HepG2 (cell line): Measurements from ENCODE around the gene CSH1. TPM values are rescaled to one million over a fixed set of nuclear protein-coding genes. Genes with fewer than 3 reads are reported as not detected.
A peak's percentile ranks its signal among the peaks of the same experiment; 100 is the strongest.

Experiments
- ATAC-seq: fragments of 200-7000 bp; cut with Tn5 transposase; 3 replicates; pipeline ENCODE4 v1.9.1; 2020; ENCODE audit warnings: mild to moderate bottlenecking, moderate library complexity
- BruUV-seq: library from RNA; stranded (reverse); fragments of 400-500 nt; replicated peaks from 2 replicates; lab custom pipeline; 2021; lab: Mats Ljungman, UMichigan
- CTCF ChIA-PET: fragments of 300-600 bp; formaldehyde crosslinking; extraction: SDS; loops from one replicate; lab custom pipeline; 2021; ENCODE audit warnings: low total read pairs, inconsistent platforms, low intra/inter-chr PET ratio; lab: Yijun Ruan, JAX
- POLR2A ChIA-PET: fragments of 350-600 bp; sonication (Branson Sonifier 250); formaldehyde crosslinking; loops from one replicate; lab custom pipeline; 2020; ENCODE audit warnings: antibody characterized with exemption, inconsistent platforms; lab: Yijun Ruan, JAX
- DNase-seq: peaks from one replicate; pipeline ENCODE4 v3.0.0-alpha.2; 2015; ENCODE audit warnings: low spot score
- FAIRE-seq: peaks from 3 replicates; lab custom pipeline; 2011; peaks lifted over from hg19 to GRCh38; lab: Jason Lieb, UNC
- H2AFZ ChIP-seq: one replicate; pipeline ENCODE4 v1.6.1; 2011; ENCODE audit warnings: low read length, inconsistent platforms
- H3K27ac ChIP-seq: fragments of 300-600 bp; 3 replicates; pipeline ENCODE4 v1.8.0; 2011; ENCODE audit warnings: mixed run types, mild to moderate bottlenecking, mixed read lengths, low read length, inconsistent platforms; ENCODE audit not compliant: insufficient read depth; ENCODE audit errors: extremely low read length
- H3K27me3 ChIP-seq, 2 experiments: fragments of 200-600 bp in 1 of 2; 2 replicates in 1 of 2; 3 replicates in 1 of 2; pipeline versions ENCODE4 v1.6.0 to v1.8.0; 2011; ENCODE audit warnings: low read length in 2 of 2, mild to moderate bottlenecking in 2 of 2, moderate library complexity in 2 of 2, inconsistent platforms in 1 of 2; ENCODE audit not compliant: insufficient read depth in 2 of 2, control insufficient read depth in 1 of 2
- H3K36me3 ChIP-seq, 2 experiments: fragments of 200-600 bp in 1 of 2; replicated peaks in 1 of 2; 2 replicates in 1 of 2; 3 replicates in 1 of 2; pipeline versions ENCODE4 v1.5.1 to v1.8.0; 2011; ENCODE audit warnings: low read length in 2 of 2, inconsistent platforms in 1 of 2; ENCODE audit not compliant: insufficient read depth in 2 of 2, control insufficient read depth in 1 of 2
- H3K4me1 ChIP-seq: 2 replicates; pipeline ENCODE4 v1.5.1; 2012; ENCODE audit warnings: low read length, inconsistent platforms; ENCODE audit not compliant: insufficient read depth
- H3K4me2 ChIP-seq: 2 replicates; pipeline ENCODE4 v1.6.0; 2011; ENCODE audit warnings: low read depth, low read length, inconsistent platforms
- H3K4me3 ChIP-seq, 3 experiments: fragments of 200-600 bp in 1 of 3; sonication (generic), shearing (Covaris generic) in 1 of 3; replicated peaks in 1 of 3; 2 replicates each; pipeline ENCODE4 v1.5.1; 2011 to 2016; ENCODE audit warnings: low read length in 3 of 3, inconsistent platforms in 2 of 3, low read depth in 2 of 3, mild to moderate bottlenecking in 2 of 3, control low read depth in 1 of 3, mixed read lengths in 1 of 3; ENCODE audit not compliant: insufficient read depth in 1 of 3
- H3K79me2 ChIP-seq: one replicate; pipeline ENCODE4 v1.6.1; 2011; ENCODE audit warnings: low read length, inconsistent platforms; ENCODE audit not compliant: insufficient read depth
- H3K9ac ChIP-seq: 2 replicates; pipeline ENCODE4 v1.6.0; 2011; ENCODE audit warnings: mild to moderate bottlenecking, low read depth, low read length, inconsistent platforms; ENCODE audit not compliant: insufficient read depth
- H3K9me3 ChIP-seq: 2 replicates; pipeline ENCODE4 v1.5.1; 2012; ENCODE audit warnings: mild to moderate bottlenecking, low read length
- H4K20me1 ChIP-seq: 2 replicates; pipeline ENCODE4 v1.6.0; 2011; ENCODE audit warnings: inconsistent platforms, mild to moderate bottlenecking, low read length, moderate library complexity; ENCODE audit not compliant: insufficient read depth
- CEBPB ChIP-seq: IDR thresholded peaks from 2 replicates; pipeline ENCODE4 v1.6.1; 2011; ENCODE audit warnings: low read depth, low read length, improper control_type of control experiment, borderline replicate concordance
- ZFP41 ChIP-seq: sonication (generic); formaldehyde crosslinking; IDR thresholded peaks from 2 replicates; pipeline ENCODE4 v1.4.0; 2020; ENCODE audit warnings: mild to moderate bottlenecking, missing genetic modification reagents, borderline replicate concordance
- WGBS: methylation state at CpG from one replicate; pipeline ENCODE4 v1.1.6; 2017; ENCODE audit warnings: low lambda C conversion rate; 5-methylcytosine and 5-hydroxymethylcytosine counted together
- in situ Hi-C: cut with HindIII; loops from 2 replicates; pipeline ENCODE4 v1.10.0; 2017; ENCODE audit warnings: low pct_unique_long_range_greater_than_20kb; ENCODE audit not compliant: extremely low pct_ligation_motif_present
- intact Hi-C: fragments of 100-400 bp; cut with micrococcal nuclease; formaldehyde crosslinking; loops from one replicate; pipeline ENCODE4 v1.10.0; 2022; ENCODE audit not compliant: unreplicated experiment
- polyA plus RNA-seq, 8 experiments: library from polyadenylated mRNA; depleted of rRNA in 3 of 8; stranded (reverse) in 7 of 8; unstranded in 1 of 8; fragments of >200 nt; fragmentation: Illumina TruSeq in 4 of 8; extraction: Trizol in 4 of 8; gene quantifications; 2 replicates each; pipeline versions ENCODE4 v1.2.1 to v1.2.3, GENCODE V29; 2011 to 2016; ENCODE audit warnings: low read depth in 4 of 8, missing spikeins in 1 of 8, mixed read lengths in 1 of 8; ENCODE audit not compliant: insufficient read depth in 1 of 8
- small RNA-seq, 3 experiments: library from RNA; depleted of rRNA; stranded (forward); fragments of <200 nt; gene quantifications; one replicate each; pipeline ENCODE3, GENCODE V24; 2012; ENCODE audit warnings: low read depth in 2 of 3, low replicate concordance in 1 of 3; ENCODE audit not compliant: insufficient read length in 3 of 3, insufficient read depth in 2 of 3
- total RNA-seq, 5 experiments: library from RNA; depleted of rRNA; stranded (reverse); fragments of >200 nt; fragmentation: Illumina TruSeq; extraction: Trizol; gene quantifications; 2 replicates each; pipeline ENCODE4 v1.2.3, GENCODE V29; 2016; ENCODE audit warnings: low read depth in 1 of 5

CSH1 gene
- total and polyA plus RNA-seq, 2 of the 13 experiments (the other 11 are each of a cell fraction or from before 2014, with no cell fraction given), result not detected

- H3K36me3 ChIP-seq, result no peaks in the 10 kb centered on the region
- WGBS, result 15% methylated on average over 1 of the region's 1 CpG
- H2AFZ ChIP-seq, result no peak overlapping the region
- no peak overlapping the region for H3K4me2 ChIP-seq
- DNase-seq (no peak), FAIRE-seq (no peak), ATAC-seq (no peak)
- ChIA-PET POLR2A (no interaction called here), CTCF (no interaction called here)
- intact Hi-C loops (no loop called here), in situ Hi-C loops (loop anchor here (10.0 kb wide), 1 partner anchor 659 kb away; the partner anchor contains the start of genes CEP95 and DDX5)
- peaks cover 3% of the 10 kb centered on the region; the same call in 1 of the 2 replicates for H4K20me1 ChIP-seq
- no peaks in the 10 kb centered on the region for H3K9me3 ChIP-seq
- TF ChIP-seq CEBPB (peak; percentile 79), ZFP41 (CRISPR knock-in tag) (no peak)
- peaks cover 23% of the 10 kb centered on the region for H3K4me1 ChIP-seq
- H3K4me3 ChIP-seq, result no peak overlapping the region
- no peak overlapping the region for H3K9ac ChIP-seq
- H3K27me3 ChIP-seq, result no peaks in the 10 kb centered on the region; a peak in 1 of 5 replicates
- peaks cover 16% of the 10 kb centered on the region for H3K79me2 ChIP-seq
- BruUV-seq, result no TSS peak
- H3K27ac ChIP-seq, result no peak overlapping the region
These were observed 50.9 kb downstream of the CSH1 start for GRCh38 chr17:63845509-63845908.

Small RNAs within 50 kb of the gene (small RNA-seq; reads per million reads assigned to genes)
- gene AC040958.1 (0 reads per million in 3 experiments), gene AC127029.1 (0 reads per million in 3 experiments), gene GH1 (0 reads per million in 3 experiments)

Other genes starting within 250 kb of the CSH1 start
- gene LIMD2, start 196.4 kb downstream of the CSH1 start, total RNA-seq (2016; rRNA removed; fragmentation: Illumina TruSeq; extraction: Trizol), result 6.9 and 9.0 TPM in 2 replicates
- gene LIMD2, start 196.4 kb downstream of the CSH1 start, polyA plus RNA-seq (2011; rRNA removed), result 20.8 and 26.5 TPM in 2 replicates
- gene STRADA, start 154.8 kb downstream of the CSH1 start, total RNA-seq (2016; rRNA removed; fragmentation: Illumina TruSeq; extraction: Trizol), result 16.1 and 17.9 TPM in 2 replicates
- 17.3 and 17.6 TPM in 2 replicates for gene STRADA, start 154.8 kb downstream of the CSH1 start, polyA plus RNA-seq (2011; rRNA removed)
- gene CCDC47, start 123.0 kb downstream of the CSH1 start, total RNA-seq (2016; rRNA removed; fragmentation: Illumina TruSeq; extraction: Trizol), result 61.6 and 99.5 TPM in 2 replicates
- gene CCDC47, start 123.0 kb downstream of the CSH1 start, polyA plus RNA-seq (2011; rRNA removed), result 54.4 and 59.3 TPM in 2 replicates
- 81.5 and 87.2 TPM in 2 replicates for gene DDX42, start 122.4 kb downstream of the CSH1 start, total RNA-seq (2016; rRNA removed; fragmentation: Illumina TruSeq; extraction: Trizol)
- 92.9 and 104 TPM in 2 replicates for gene DDX42, start 122.4 kb downstream of the CSH1 start, polyA plus RNA-seq (2011; rRNA removed)
- 35.3 and 81.4 TPM in 2 replicates for gene PSMC5, start 69.1 kb downstream of the CSH1 start, total RNA-seq (2016; rRNA removed; fragmentation: Illumina TruSeq; extraction: Trizol)
- 109 and 128 TPM in 2 replicates for gene PSMC5, start 69.1 kb downstream of the CSH1 start, polyA plus RNA-seq (2011; rRNA removed)
- 55.8 and 64.2 TPM in 2 replicates for gene FTSJ3, start 68.9 kb downstream of the CSH1 start, total RNA-seq (2016; rRNA removed; fragmentation: Illumina TruSeq; extraction: Trizol)
- 26.0 and 33.3 TPM in 2 replicates for gene FTSJ3, start 68.9 kb downstream of the CSH1 start, polyA plus RNA-seq (2011; rRNA removed)
- 139 and 150 TPM in 2 replicates for gene SMARCD2, start 53.9 kb downstream of the CSH1 start, total RNA-seq (2016; rRNA removed; fragmentation: Illumina TruSeq; extraction: Trizol)
- gene SMARCD2, start 53.9 kb downstream of the CSH1 start, polyA plus RNA-seq (2011; rRNA removed), result 122 and 128 TPM in 2 replicates
- not detected in 2 replicates for gene CSH2, start 22.9 kb downstream of the CSH1 start, total RNA-seq (2016; rRNA removed; fragmentation: Illumina TruSeq; extraction: Trizol)
- not detected in 2 replicates for gene CSH2, start 22.9 kb downstream of the CSH1 start, polyA plus RNA-seq (2011; rRNA removed)
- not detected in 2 replicates for gene GH2, start 14.6 kb downstream of the CSH1 start, total RNA-seq (2016; rRNA removed; fragmentation: Illumina TruSeq; extraction: Trizol)
- gene GH2, start 14.6 kb downstream of the CSH1 start, polyA plus RNA-seq (2011; rRNA removed), result not detected in 2 replicates
- not detected in 2 replicates for gene CSHL1, start 14.7 kb upstream of the CSH1 start, total RNA-seq (2016; rRNA removed; fragmentation: Illumina TruSeq; extraction: Trizol)
- not detected in 2 replicates for gene CSHL1, start 14.7 kb upstream of the CSH1 start, polyA plus RNA-seq (2011; rRNA removed)
- gene GH1, start 22.3 kb upstream of the CSH1 start, total RNA-seq (2016; rRNA removed; fragmentation: Illumina TruSeq; extraction: Trizol), result not detected in 2 replicates
- not detected in 2 replicates for gene GH1, start 22.3 kb upstream of the CSH1 start, polyA plus RNA-seq (2011; rRNA removed)
- not detected in 2 replicates for gene CD79B, start 35.8 kb upstream of the CSH1 start, total RNA-seq (2016; rRNA removed; fragmentation: Illumina TruSeq; extraction: Trizol)
- 0.21 TPM in 1 of 2 replicates, not detected in the other for gene CD79B, start 35.8 kb upstream of the CSH1 start, polyA plus RNA-seq (2011; rRNA removed)
- gene SCN4A, start 76.3 kb upstream of the CSH1 start, total RNA-seq (2016; rRNA removed; fragmentation: Illumina TruSeq; extraction: Trizol), result 0.02 TPM in 1 of 2 replicates, not detected in the other
- gene SCN4A, start 76.3 kb upstream of the CSH1 start, polyA plus RNA-seq (2011; rRNA removed), result 0.03 and 0.04 TPM in 2 replicates
- gene PRR29, start 101.8 kb upstream of the CSH1 start, total RNA-seq (2016; rRNA removed; fragmentation: Illumina TruSeq; extraction: Trizol), result 0.07 and 0.11 TPM in 2 replicates
- 0.08 and 0.20 TPM in 2 replicates for gene PRR29, start 101.8 kb upstream of the CSH1 start, polyA plus RNA-seq (2011; rRNA removed)
- 7.9 and 10.9 TPM in 2 replicates for gene ICAM2, start 124.1 kb upstream of the CSH1 start, total RNA-seq (2016; rRNA removed; fragmentation: Illumina TruSeq; extraction: Trizol)
- gene ICAM2, start 124.1 kb upstream of the CSH1 start, polyA plus RNA-seq (2011; rRNA removed), result 20.8 and 21.4 TPM in 2 replicates
- gene ERN1, start 233.6 kb upstream of the CSH1 start, total RNA-seq (2016; rRNA removed; fragmentation: Illumina TruSeq; extraction: Trizol), result 4.1 and 6.0 TPM in 2 replicates
- gene ERN1, start 233.6 kb upstream of the CSH1 start, polyA plus RNA-seq (2011; rRNA removed), result 12.7 and 15.7 TPM in 2 replicates